Kidney epithelial cell (primary cell): Measurements from ENCODE around the gene BCAN. TPM values are rescaled to one million over a fixed set of nuclear protein-coding genes. Genes with fewer than 3 reads are reported as not detected.

Source experiments
- DNase-seq: peaks from one replicate; pipeline ENCODE4 v3.0.0-alpha.2; 2010; ENCODE audit warnings: low read depth
- H3K27me3 ChIP-seq: 2 replicates; pipeline ENCODE4 v1.6.0; 2011; ENCODE audit warnings: low read length; ENCODE audit not compliant: control insufficient read depth, insufficient read depth
- H3K36me3 ChIP-seq: 2 replicates; pipeline ENCODE4 v1.5.1; 2011; ENCODE audit warnings: low read length; ENCODE audit not compliant: control insufficient read depth, insufficient read depth
- H3K4me3 ChIP-seq: 2 replicates; pipeline ENCODE4 v1.5.1; 2011; ENCODE audit warnings: low read depth, mild to moderate bottlenecking, control low read depth, low read length
- CTCF ChIP-seq: IDR thresholded peaks from 2 replicates; pipeline ENCODE4 v1.5.1; 2011; ENCODE audit warnings: mild to moderate bottlenecking, moderate library complexity, low read length, control low read depth, inconsistent platforms; ENCODE audit not compliant: insufficient read depth, poor library complexity, severe bottlenecking
- total RNA-seq: library from RNA; depleted of rRNA; stranded (reverse); fragments of >200 nt; gene quantifications from 2 replicates; pipeline ENCODE4 v1.2.3, GENCODE V29; 2015

The BCAN gene
- total RNA-seq, 1 donor from 2014 or later: 0.17 TPM

GRCh38 chr1:156691665-156692440, 49.9 kb downstream of the BCAN start:
- Histone ChIP-seq H3K4me3 (no peak overlapping the region), H3K36me3 (no peaks in the 10 kb centered on the region), H3K27me3 (no peaks in the 10 kb centered on the region)
- TF ChIP-seq CTCF: no peak
- DNase-seq: peak; percentile 57

- no peak for DNase-seq
- no peaks in the 10 kb centered on the region for H3K27me3 ChIP-seq
- TF ChIP-seq CTCF: no peak
- H3K36me3 ChIP-seq: no peaks in the 10 kb centered on the region
- no peak overlapping the region for H3K4me3 ChIP-seq
Measured at GRCh38 chr1:156692441-156692924, 50.6 kb downstream of the BCAN start.

GRCh38 chr1:156692925-156693847, 51.3 kb downstream of the BCAN start:
- DNase-seq: no peak
- H3K4me3 ChIP-seq: no peak overlapping the region
- H3K27me3 ChIP-seq: no peaks in the 10 kb centered on the region
- TF ChIP-seq CTCF: no peak
- no peaks in the 10 kb centered on the region for H3K36me3 ChIP-seq

- no peak for DNase-seq
- no peaks in the 10 kb centered on the region for H3K27me3 ChIP-seq
- no peak for TF ChIP-seq CTCF
- no peak overlapping the region for H3K4me3 ChIP-seq
- no peaks in the 10 kb centered on the region for H3K36me3 ChIP-seq
Measured at GRCh38 chr1:156693848-156694689, 52.2 kb downstream of the BCAN start.

- no peak overlapping the region for H3K4me3 ChIP-seq
- no peak for TF ChIP-seq CTCF
- no peaks in the 10 kb centered on the region for H3K36me3 ChIP-seq
- no peaks in the 10 kb centered on the region for H3K27me3 ChIP-seq
- DNase-seq: no peak
Measured at GRCh38 chr1:156694690-156694962, 52.7 kb downstream of the BCAN start.
